Prostate gland (tissue), 2 donors: ENCODE data around the gene NRCAM. TPM values are rescaled to one million over a fixed set of nuclear protein-coding genes. Genes with fewer than 3 reads are reported as not detected.

Source experiments
- DNase-seq: peaks from one replicate; pipeline ENCODE4 v3.0.0-alpha.2; 2019; ENCODE audit warnings: low spot score
- H3K27ac ChIP-seq, 2 donors: fragments of 200-600 bp; sonication (generic); 2 replicates each; pipeline ENCODE4 v1.5.1; 2017 to 2019
- H3K27me3 ChIP-seq: fragments of 200-600 bp; sonication (generic); replicated peaks from 2 replicates; pipeline ENCODE4 v1.5.1; 2019; ENCODE audit not compliant: insufficient read depth
- H3K36me3 ChIP-seq, 2 donors: fragments of 200-600 bp; sonication (generic); 1 replicate in 1 of 2; 2 replicates in 1 of 2; pipeline versions ENCODE4 v1.5.1 to v1.8.1; 2017 to 2019
- H3K4me1 ChIP-seq: fragments of 200-600 bp; sonication (generic); replicated peaks from 2 replicates; pipeline ENCODE4 v1.5.1; 2019
- H3K4me3 ChIP-seq, 2 donors: fragments of 200-600 bp; sonication (generic); 2 replicates each; pipeline ENCODE4 v1.5.1; 2017 to 2019
- H3K9me3 ChIP-seq: fragments of 200-600 bp; sonication (generic); 2 replicates; pipeline ENCODE4 v1.5.1; 2017
- CTCF ChIP-seq, 4 experiments: fragments of 200-600 bp in 2 of 4; fragments of 450-650 bp in 2 of 4; sonication (generic) in 2 of 4; IDR thresholded peaks; 1 replicate in 3 of 4; 2 replicates in 1 of 4; pipeline ENCODE4 v1.5.1; 2016 to 2019; ENCODE audit warnings: antibody characterized with exemption in 4 of 4, mild to moderate bottlenecking in 2 of 4, moderate library complexity in 2 of 4
- POLR2A ChIP-seq: fragments of 450-650 bp; IDR thresholded peaks from one replicate; pipeline ENCODE4 v1.6.1; 2016; ENCODE audit warnings: antibody characterized with exemption, mild to moderate bottlenecking
- POLR2AphosphoS5 ChIP-seq: sonication (generic); formaldehyde crosslinking; IDR thresholded peaks from one replicate; pipeline ENCODE4 v1.6.1; 2017; ENCODE audit warnings: antibody characterized with exemption
- WGBS: methylation state at CpG from one replicate; pipeline ENCODE4 v1.1.5; 2018; 5-methylcytosine and 5-hydroxymethylcytosine counted together
- intact Hi-C: fragments of 100-400 bp; cut with DNase I; formaldehyde crosslinking; loops from one replicate; pipeline ENCODE4 v1.14.2; 2022
- total RNA-seq, 2 donors: library from RNA; depleted of rRNA; stranded (reverse); fragments of >200 nt; gene quantifications; one replicate each; pipeline ENCODE4 v1.1.0, GENCODE V29; 2016

NRCAM gene
- total RNA-seq, 2 donors from 2014 or later, result 1.1 to 3.1 TPM

DNA sequence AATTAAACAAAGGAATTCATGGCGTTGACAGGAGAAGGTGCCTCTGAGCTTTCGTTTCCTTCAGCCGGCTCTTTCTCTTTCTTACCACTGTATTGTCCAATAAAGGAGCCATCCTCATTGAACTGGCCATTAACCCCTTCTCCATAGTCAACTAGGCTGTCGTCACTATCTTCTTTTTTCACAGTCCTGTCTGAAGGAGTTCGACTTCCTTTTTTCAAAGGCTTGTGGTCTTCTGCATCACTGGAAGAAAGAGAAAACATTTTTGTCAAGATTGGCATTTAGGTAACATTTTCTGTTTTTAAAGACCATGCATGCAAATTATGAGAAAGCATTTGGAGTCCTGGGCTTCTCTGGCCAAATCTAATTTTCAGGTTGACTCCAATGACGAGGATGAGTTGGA, 306.3 kb downstream of the NRCAM start:
- Histone ChIP-seq H3K27ac (no peak overlapping the region), H3K9me3 (no peaks in the 10 kb centered on the region), H3K27me3 (no peaks in the 10 kb centered on the region), H3K4me3 (no peak overlapping the region), H3K36me3 (no peaks in the 10 kb centered on the region), H3K4me1 (no peaks in the 10 kb centered on the region)
- no peak for TF ChIP-seq POLR2AphosphoS5
- no peak for TF ChIP-seq POLR2A
- no peak for TF ChIP-seq CTCF (IDR thresholded peaks at IDR 0.05)
- WGBS, result 58% methylated on average over 6 of the region's 6 CpGs
- intact Hi-C loops, result loop anchor here (5.0 to 10.0 kb wide), 4 partner anchors 145 to 683 kb away; partner anchors contain the start of genes CBLL1 and LAMB1
- DNase-seq, result no peak

- TF ChIP-seq POLR2A (no peak), POLR2AphosphoS5 (no peak), CTCF (IDR thresholded peaks at IDR 0.05) (no peak)
Observed at GRCh38 chr7:108149119-108149518, 307.1 kb downstream of the NRCAM start.

DNA sequence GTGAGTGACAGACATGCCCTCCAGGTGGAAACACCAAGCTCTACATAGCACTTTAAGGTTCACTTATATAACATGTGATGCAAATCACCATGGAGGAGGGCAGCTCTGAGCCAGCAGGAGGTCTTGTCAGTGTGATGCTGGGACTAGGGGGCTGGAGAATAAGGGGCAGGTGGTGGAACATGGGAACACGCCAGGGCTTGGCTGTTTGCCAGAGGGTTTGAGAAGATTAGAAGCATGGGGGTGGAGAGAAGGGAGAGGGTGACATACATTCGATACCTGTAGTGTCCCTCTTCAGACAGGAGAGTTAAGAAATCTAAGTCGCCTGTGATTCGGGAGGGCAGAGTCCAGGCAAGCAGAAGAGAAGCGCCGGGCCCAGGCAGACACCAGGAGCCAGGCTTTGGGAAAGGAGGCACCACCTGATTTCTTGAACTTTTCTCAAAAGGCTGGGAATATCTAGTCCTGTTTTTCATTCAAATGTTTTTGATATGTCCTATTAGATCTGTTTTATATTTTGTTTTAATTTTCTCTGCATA, 309.1 kb downstream of the NRCAM start:
- Histone ChIP-seq H3K4me1 (no peaks in the 10 kb centered on the region), H3K36me3 (no peaks in the 10 kb centered on the region), H3K9me3 (no peaks in the 10 kb centered on the region), H3K4me3 (no peak overlapping the region), H3K27ac (no peak overlapping the region), H3K27me3 (no peaks in the 10 kb centered on the region)
- 78% methylated on average over 6 of the region's 6 CpGs for whole genome bisulfite sequencing
- intact Hi-C loops, result loop anchor here (5.0 to 10.0 kb wide), 4 partner anchors 142 to 680 kb away; partner anchors contain the start of genes CBLL1 and LAMB1
- DNase-seq, result no peak
- TF ChIP-seq POLR2A (no peak), POLR2AphosphoS5 (no peak), CTCF (IDR thresholded peaks at IDR 0.05) (no peak)

More at GRCh38 chr7:108149119-108149518, 307.1 kb downstream of the NRCAM start:
- Histone ChIP-seq H3K27ac (no peak overlapping the region), H3K36me3 (no peaks in the 10 kb centered on the region), H3K4me1 (no peaks in the 10 kb centered on the region), H3K27me3 (no peaks in the 10 kb centered on the region), H3K9me3 (no peaks in the 10 kb centered on the region), H3K4me3 (no peak overlapping the region)
- intact Hi-C loops, result loop anchor here (5.0 to 10.0 kb wide), 4 partner anchors 144 to 682 kb away; partner anchors contain the start of genes CBLL1 and LAMB1
- DNase-seq, result no peak
- 75% methylated on average over 5 of the region's 5 CpGs for WGBS

DNA sequence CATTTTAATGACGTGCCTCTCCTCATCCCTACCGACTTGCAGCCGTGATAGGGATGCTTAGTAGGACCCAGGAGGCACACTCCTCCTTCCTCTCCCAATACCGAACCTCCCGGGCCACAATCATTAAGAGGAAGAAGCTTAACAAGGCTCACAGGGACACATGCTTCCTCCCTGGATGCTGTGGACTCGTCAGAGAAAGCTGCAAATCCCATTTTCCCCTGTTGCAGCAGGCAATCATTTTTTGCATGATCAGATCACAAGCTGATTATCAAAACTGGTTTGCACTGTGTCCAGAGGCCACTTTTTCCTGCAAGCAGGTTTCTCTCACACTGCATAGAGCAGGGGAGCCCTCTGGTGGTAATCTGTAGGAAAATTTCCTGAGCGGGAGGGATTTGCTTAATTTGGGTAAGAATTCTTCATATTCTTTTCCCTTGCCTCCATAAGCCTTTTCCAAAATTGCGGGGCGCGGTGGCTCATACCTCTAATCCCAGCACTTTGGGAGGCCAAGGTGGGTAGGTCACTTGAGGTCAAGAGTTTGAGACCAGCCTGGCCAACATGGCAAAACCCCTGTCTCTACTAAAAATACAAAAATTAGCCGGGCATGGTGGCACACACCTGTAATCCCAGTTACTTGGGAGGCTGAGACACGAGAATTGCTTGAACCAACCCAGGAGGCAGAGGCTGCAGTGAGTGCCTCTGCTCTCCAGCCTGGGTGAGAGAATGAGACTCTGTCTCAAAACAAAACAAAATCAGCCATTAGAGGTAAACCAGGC, 310.0 kb downstream of the NRCAM start:
- DNase-seq, result peak; percentile 53
- WGBS, result 13% methylated on average over 12 of the region's 12 CpGs
- Histone ChIP-seq H3K9me3 (no peaks in the 10 kb centered on the region), H3K4me1 (no peaks in the 10 kb centered on the region), H3K27me3 (no peaks in the 10 kb centered on the region), H3K4me3 (no peak overlapping the region), H3K36me3 (no peaks in the 10 kb centered on the region), H3K27ac (no peak overlapping the region)
- TF ChIP-seq POLR2AphosphoS5, result peak; percentile 39
- TF ChIP-seq CTCF (IDR thresholded peaks at IDR 0.05), result peak; percentile 50 to 87 (median 76)
- no peak for TF ChIP-seq POLR2A
- intact Hi-C loops, result loop anchor here (5.0 to 10.0 kb wide), 4 partner anchors 141 to 679 kb away; partner anchors contain the start of genes CBLL1 and LAMB1
